C4-2B (cell line): ENCODE measurements around the gene SLC29A3.

Source experiments
- CTCF ChIP-seq: fragments of 450-650 bp; conservative IDR thresholded peaks from 2 replicates; pipeline ENCODE4 v1.5.1; 2017; ENCODE audit warnings: mild to moderate bottlenecking
- ZFX ChIP-seq: fragments of 450-650 bp; IDR thresholded peaks from 2 replicates; pipeline ENCODE4 v1.6.1; 2017

GRCh38 chr10:71325267-71325666 lies 6.2 kb downstream of the SLC29A3 start:
- TF ChIP-seq CTCF (no peak), ZFX (no peak)
